ENCODE results near the gene TNFRSF19.

DNA sequence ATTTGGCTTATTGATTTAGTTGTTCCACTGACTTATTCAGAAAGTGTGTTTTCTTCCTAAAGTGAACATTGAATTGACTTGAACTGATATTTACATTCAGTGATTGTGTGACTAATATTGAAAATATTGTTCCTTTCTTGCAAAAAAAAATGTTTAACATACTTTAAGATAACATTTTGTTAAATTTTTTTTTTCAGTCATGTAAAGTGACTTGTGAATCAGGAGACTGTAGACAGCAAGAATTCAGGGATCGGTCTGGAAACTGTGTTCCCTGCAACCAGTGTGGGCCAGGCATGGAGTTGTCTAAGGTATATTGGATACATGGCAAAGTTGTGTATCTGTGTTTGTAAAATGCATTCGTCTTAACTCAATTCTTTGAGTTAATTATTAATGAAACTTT is 22.9 kb downstream of the TNFRSF19 start:
- TF ChIP-seq CTCF (IDR thresholded peaks at IDR 0.05): no peak
- TF ChIP-seq POLR2A (IDR thresholded peaks at IDR 0.05): no peak
- TF ChIP-seq EP300 (IDR thresholded peaks at IDR 0.05): no peak
